Colonic mucosa (tissue), 4 donors: ENCODE results near the gene UBE2V1. TPM values are rescaled to one million over a fixed set of nuclear protein-coding genes. Genes with fewer than 3 reads are reported as not detected.

Experiments
- DNase-seq: peaks from one replicate; pipeline ENCODE4 v3.0.0-alpha.2; 2020
- H3K27ac ChIP-seq: fragments of 200-600 bp; one replicate; pipeline ENCODE4 v1.8.0; 2021
- H3K27me3 ChIP-seq: fragments of 200-600 bp; one replicate; pipeline ENCODE4 v1.8.0; 2021
- H3K36me3 ChIP-seq: fragments of 200-600 bp; one replicate; pipeline ENCODE4 v1.8.0; 2021
- H3K4me1 ChIP-seq: fragments of 200-600 bp; one replicate; pipeline ENCODE4 v1.8.0; 2021; ENCODE audit warnings: mild to moderate bottlenecking
- H3K4me3 ChIP-seq: fragments of 200-600 bp; one replicate; pipeline ENCODE4 v1.8.0; 2021
- H3K9ac ChIP-seq, 2 donors: one replicate each; pipeline ENCODE4 v1.7.0; 2013; ENCODE audit warnings: control low read depth in 2 of 2, low read depth in 2 of 2, low read length in 2 of 2
- H3K9me3 ChIP-seq: fragments of 200-600 bp; one replicate; pipeline ENCODE4 v1.8.0; 2021
- CTCF ChIP-seq: fragments of 200-600 bp; IDR thresholded peaks from one replicate; pipeline ENCODE4 v1.8.0; 2022; ENCODE audit warnings: antibody characterized with exemption, mild to moderate bottlenecking
- intact Hi-C: fragments of 100-400 bp; cut with DNase I; formaldehyde crosslinking; loops from one replicate; pipeline ENCODE4 v1.14.1; 2022
- total RNA-seq, 2 donors: library from RNA; stranded (reverse); fragmentation: NEBNext Ultra II Directional in 1 of 2; extraction: Animal tissue kit (Norgen Biotek cat#: 25700) in 1 of 2; gene quantifications; one replicate each; pipeline ENCODE4 v1.2.1, GENCODE V29; 2021
- donor health status: healthy.
- donor health status: DM: no; HTN: no; CAD: no.
- donor health status: DM: no; HTN: no; CAD: no.

The UBE2V1 gene
- total RNA-seq, 2 donors from 2014 or later, result 77.1 to 83.5 TPM

GRCh38 chr20:50071039-50071888, 41.7 kb downstream of the UBE2V1 start:
- Histone ChIP-seq H3K4me3 (peak overlapping the region; percentile 23), H3K27ac (no peak overlapping the region)
- intact Hi-C loops, result loop anchor here (1.0 kb wide), 1 partner anchor 92 kb away; no protein-coding TSS in a partner anchor

GRCh38 chr20:50070361-50070760, 42.6 kb downstream of the UBE2V1 start:
- intact Hi-C loops, result no loop called here
- Histone ChIP-seq H3K36me3 (no peaks in the 10 kb centered on the region), H3K9ac (no peak overlapping the region), H3K4me1 (no peaks in the 10 kb centered on the region), H3K4me3 (no peak overlapping the region), H3K27me3 (no peaks in the 10 kb centered on the region), H3K27ac (no peak overlapping the region), H3K9me3 (no peaks in the 10 kb centered on the region)
- TF ChIP-seq CTCF, result no peak
- no peak for DNase-seq

More at GRCh38 chr20:50071039-50071888, 41.7 kb downstream of the UBE2V1 start:
- Histone ChIP-seq H3K27me3 (no peaks in the 10 kb centered on the region), H3K9ac (peak overlapping the region in 1 of 2 donors; percentile 47), H3K4me1 (no peaks in the 10 kb centered on the region), H3K36me3 (no peaks in the 10 kb centered on the region), H3K9me3 (no peaks in the 10 kb centered on the region)
- TF ChIP-seq CTCF, result peak; percentile 99
- DNase-seq, result peak; percentile 94

GRCh38 chr20:50068041-50068651, 44.8 kb downstream of the UBE2V1 start:
- H3K4me3 ChIP-seq, result no peak overlapping the region
- H3K9ac ChIP-seq, result no peak overlapping the region
- no peak for TF ChIP-seq CTCF
- DNase-seq, result no peak
- no peaks in the 10 kb centered on the region for H3K36me3 ChIP-seq
- H3K27ac ChIP-seq, result no peak overlapping the region
- intact Hi-C loops, result no loop called here
- no peaks in the 10 kb centered on the region for H3K4me1 ChIP-seq
- H3K9me3 ChIP-seq, result no peaks in the 10 kb centered on the region
- H3K27me3 ChIP-seq, result no peaks in the 10 kb centered on the region

- Histone ChIP-seq H3K36me3 (no peaks in the 10 kb centered on the region), H3K27me3 (no peaks in the 10 kb centered on the region), H3K27ac (no peak overlapping the region), H3K9ac (no peak overlapping the region), H3K4me1 (no peaks in the 10 kb centered on the region), H3K4me3 (no peak overlapping the region), H3K9me3 (no peaks in the 10 kb centered on the region)
- no peak for DNase-seq
- intact Hi-C loops, result no loop called here
- TF ChIP-seq CTCF, result no peak
Observed at GRCh38 chr20:50067461-50067860, 45.5 kb downstream of the UBE2V1 start.

GRCh38 chr20:50067018-50067417, 45.9 kb downstream of the UBE2V1 start:
- H3K4me3 ChIP-seq, result no peak overlapping the region
- no peak for TF ChIP-seq CTCF
- H3K4me1 ChIP-seq, result no peaks in the 10 kb centered on the region
- H3K9ac ChIP-seq, result no peak overlapping the region
- no peak overlapping the region for H3K27ac ChIP-seq
- intact Hi-C loops, result no loop called here
- DNase-seq, result no peak
- H3K9me3 ChIP-seq, result no peaks in the 10 kb centered on the region
- no peaks in the 10 kb centered on the region for H3K27me3 ChIP-seq
- no peaks in the 10 kb centered on the region for H3K36me3 ChIP-seq
